ENCODE measurements around the gene SPATA21.
"Not testable (repeated sequence)": the region's sequence is repeated elsewhere in the genome, so short reads cannot be mapped to it uniquely, and the experiment has no call there.

Gene SPATA21

GRCh38 chr1:16436946-16437474, at the start of gene SPATA21:
TSS of gene SPATA21 (minus strand) at chr1:16437424. CDS start at chr1:16431371, 6,053 bp downstream.
- no peak within 1 kb of the TSS for H3K4me3 Mint-ChIP-seq
- no peaks in the 10 kb centered on the region for H3K27me3 Mint-ChIP-seq
- H3K4me1 Mint-ChIP-seq: peaks cover 27% of the 10 kb centered on the region
- H3K27ac Mint-ChIP-seq: no peak within 1 kb of the TSS
- ATAC-seq: no peak
- peaks cover 13% of the 10 kb centered on the region for H3K36me3 Mint-ChIP-seq
- no peaks in the 10 kb centered on the region for H3K9me3 Mint-ChIP-seq

GRCh38 chr1:16487011-16487410, 49.8 kb upstream of the SPATA21 start:
- not testable (repeated sequence) for ATAC-seq, H3K9me3 Mint-ChIP-seq, H3K27ac Mint-ChIP-seq, H3K4me3 Mint-ChIP-seq, H3K4me1 Mint-ChIP-seq, H3K27me3 Mint-ChIP-seq
- peaks cover 26% of the 10 kb centered on the region for H3K36me3 Mint-ChIP-seq

DNA sequence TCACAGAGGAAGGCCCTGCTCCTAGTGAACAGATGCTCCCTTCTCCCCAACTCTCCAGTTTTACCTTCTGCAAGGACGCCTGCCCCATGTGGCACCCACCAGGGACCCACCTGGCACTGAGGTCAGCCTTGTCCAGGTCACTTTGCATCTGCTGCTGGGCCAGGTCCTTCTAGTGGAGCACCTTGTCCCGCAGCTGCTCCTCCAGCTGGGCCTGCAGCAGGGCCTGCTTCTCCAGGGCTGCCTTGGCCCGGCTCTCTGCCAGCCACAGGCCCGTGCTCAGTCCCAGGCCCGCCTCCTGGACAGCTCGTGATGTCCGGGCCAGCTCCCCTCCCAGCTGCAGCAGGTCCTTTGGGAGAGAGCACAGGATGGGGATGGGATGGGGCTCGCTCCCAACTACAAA, 49.1 kb upstream of the SPATA21 start:
- peaks cover 27% of the 10 kb centered on the region for H3K36me3 Mint-ChIP-seq
- not testable (repeated sequence) for H3K4me3 Mint-ChIP-seq, H3K27ac Mint-ChIP-seq, H3K4me1 Mint-ChIP-seq, H3K9me3 Mint-ChIP-seq, H3K27me3 Mint-ChIP-seq, ATAC-seq

DNA sequence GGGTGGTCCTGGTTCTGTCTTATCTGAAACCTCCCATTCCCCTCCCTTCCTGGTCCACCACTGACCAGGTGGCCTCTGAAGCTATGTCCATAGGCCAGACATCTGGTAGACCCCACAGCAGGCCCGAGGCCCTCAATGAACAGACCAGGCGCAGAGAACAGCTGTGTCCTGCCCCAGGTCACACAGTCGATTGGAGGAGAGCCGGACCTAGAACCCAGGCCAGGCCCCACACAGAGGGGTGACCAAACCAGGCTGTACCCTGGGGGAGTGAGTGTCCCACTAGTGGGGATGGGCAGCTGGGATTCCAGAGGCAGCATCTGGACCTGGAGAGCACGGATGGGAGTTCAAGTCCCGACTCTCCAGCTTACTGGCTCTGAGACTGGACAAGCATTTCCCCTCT, 47.7 kb upstream of the SPATA21 start:
- no peak overlapping the region for H3K27ac Mint-ChIP-seq
- peaks cover 36% of the 10 kb centered on the region for H3K36me3 Mint-ChIP-seq
- no peaks in the 10 kb centered on the region for H3K4me1 Mint-ChIP-seq

GRCh38 chr1:16484501-16484835, 47.2 kb upstream of the SPATA21 start:
- Mint-ChIP-seq H3K27me3 (no peaks in the 10 kb centered on the region), H3K4me1 (no peaks in the 10 kb centered on the region), H3K27ac (no peak overlapping the region), H3K4me3 (no peak overlapping the region), H3K36me3 (peaks cover 36% of the 10 kb centered on the region), H3K9me3 (no peaks in the 10 kb centered on the region)
- no peak for ATAC-seq

More for the DNA sequence above, 47.7 kb upstream of the SPATA21 start:
- ATAC-seq: no peak
- Mint-ChIP-seq H3K27me3 (no peaks in the 10 kb centered on the region), H3K9me3 (no peaks in the 10 kb centered on the region), H3K4me3 (no peak overlapping the region)

DNA sequence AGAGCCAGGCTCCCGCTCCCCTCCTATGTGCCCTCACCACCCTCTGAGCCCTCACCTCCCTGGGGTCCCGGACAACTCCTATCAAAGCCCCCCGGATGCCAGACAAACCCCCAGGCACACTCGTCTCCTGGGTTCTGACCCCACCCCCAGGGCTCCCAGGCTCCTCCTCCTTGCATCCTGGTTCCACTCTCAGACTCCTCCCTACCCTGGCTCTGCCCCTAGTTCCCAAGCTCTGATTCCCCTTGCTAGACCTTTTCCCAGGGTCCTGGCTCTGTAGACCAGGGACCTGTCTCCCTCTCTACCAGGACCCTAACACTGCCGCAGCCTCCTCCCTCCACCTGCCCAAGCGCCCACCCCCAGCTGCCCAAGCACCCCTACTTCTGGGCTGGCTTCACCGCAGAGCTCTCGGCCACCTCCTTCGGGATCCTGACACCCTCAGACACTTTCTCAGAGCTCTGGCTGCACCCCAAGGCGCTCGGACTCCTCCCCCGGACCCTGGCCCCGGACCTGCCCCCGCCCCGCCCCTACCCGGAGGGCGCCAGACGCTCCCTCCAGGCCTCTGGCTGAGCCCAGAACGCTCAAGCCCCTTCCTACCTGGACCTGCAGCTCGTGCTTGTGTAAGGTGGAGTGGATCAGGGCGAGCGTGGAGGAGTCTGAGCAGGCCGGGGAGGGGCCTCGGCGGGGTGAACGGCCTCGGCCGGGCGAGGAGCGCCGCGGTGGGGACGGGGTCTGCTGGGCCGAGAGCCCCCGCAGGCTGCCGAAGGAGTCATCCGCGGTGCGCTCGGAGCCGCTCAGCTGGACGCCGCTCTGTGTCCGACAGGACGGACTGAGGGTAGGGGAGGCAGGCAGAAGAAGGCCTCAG, 46.6 kb upstream of the SPATA21 start:
- H3K36me3 Mint-ChIP-seq: peaks cover 36% of the 10 kb centered on the region
- not testable (repeated sequence) for H3K27ac Mint-ChIP-seq, ATAC-seq, H3K9me3 Mint-ChIP-seq, H3K4me1 Mint-ChIP-seq, H3K27me3 Mint-ChIP-seq, H3K4me3 Mint-ChIP-seq

DNA sequence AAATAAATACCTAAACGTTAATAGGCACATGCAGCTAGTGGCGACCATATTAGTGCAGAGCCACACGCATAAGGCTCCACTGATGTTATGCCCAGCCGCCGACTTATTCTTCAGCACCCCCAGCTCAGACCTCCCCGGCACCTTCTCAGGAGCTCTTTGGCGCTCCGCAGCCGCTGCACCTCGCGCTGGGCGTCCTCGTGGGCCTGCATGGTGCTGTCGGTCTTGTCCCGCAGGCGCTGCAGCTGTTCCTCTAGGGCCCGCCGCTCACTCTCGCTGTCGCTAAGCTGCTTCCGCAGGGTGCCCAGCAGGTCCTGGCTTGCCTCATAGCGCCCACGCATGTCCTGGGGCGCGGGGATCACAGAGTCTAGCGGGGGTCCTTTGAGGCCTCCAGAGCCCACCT, 45.9 kb upstream of the SPATA21 start:
- H3K27ac Mint-ChIP-seq, H3K9me3 Mint-ChIP-seq, H3K4me1 Mint-ChIP-seq, H3K4me3 Mint-ChIP-seq, H3K27me3 Mint-ChIP-seq, ATAC-seq: not testable (repeated sequence)
- peaks cover 38% of the 10 kb centered on the region for H3K36me3 Mint-ChIP-seq

DNA sequence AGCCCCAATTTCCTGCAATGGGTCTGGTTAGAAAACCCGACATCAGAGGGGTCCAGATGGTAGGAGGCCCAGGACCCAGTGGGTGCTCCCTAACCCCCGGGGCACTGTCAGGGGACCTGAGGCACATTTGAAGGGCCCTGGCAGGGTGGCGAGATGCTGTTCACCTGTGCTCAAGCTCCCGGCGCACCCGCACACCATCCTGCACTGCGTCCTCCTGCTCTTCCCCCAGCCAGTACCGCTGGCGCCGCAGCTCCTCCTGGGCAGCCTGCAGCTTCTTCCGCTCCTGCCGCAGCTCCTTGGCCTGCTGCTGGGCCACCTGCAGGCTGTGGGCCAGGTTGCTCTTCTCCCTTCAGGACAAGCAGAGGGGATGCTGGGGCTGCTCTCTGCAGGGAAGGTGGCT, 40.9 kb upstream of the SPATA21 start:
- Mint-ChIP-seq H3K27ac (no peak overlapping the region), H3K9me3 (no peaks in the 10 kb centered on the region), H3K27me3 (no peaks in the 10 kb centered on the region), H3K4me1 (no peaks in the 10 kb centered on the region), H3K36me3 (peaks cover 42% of the 10 kb centered on the region), H3K4me3 (no peak overlapping the region)
- ATAC-seq: no peak

DNA sequence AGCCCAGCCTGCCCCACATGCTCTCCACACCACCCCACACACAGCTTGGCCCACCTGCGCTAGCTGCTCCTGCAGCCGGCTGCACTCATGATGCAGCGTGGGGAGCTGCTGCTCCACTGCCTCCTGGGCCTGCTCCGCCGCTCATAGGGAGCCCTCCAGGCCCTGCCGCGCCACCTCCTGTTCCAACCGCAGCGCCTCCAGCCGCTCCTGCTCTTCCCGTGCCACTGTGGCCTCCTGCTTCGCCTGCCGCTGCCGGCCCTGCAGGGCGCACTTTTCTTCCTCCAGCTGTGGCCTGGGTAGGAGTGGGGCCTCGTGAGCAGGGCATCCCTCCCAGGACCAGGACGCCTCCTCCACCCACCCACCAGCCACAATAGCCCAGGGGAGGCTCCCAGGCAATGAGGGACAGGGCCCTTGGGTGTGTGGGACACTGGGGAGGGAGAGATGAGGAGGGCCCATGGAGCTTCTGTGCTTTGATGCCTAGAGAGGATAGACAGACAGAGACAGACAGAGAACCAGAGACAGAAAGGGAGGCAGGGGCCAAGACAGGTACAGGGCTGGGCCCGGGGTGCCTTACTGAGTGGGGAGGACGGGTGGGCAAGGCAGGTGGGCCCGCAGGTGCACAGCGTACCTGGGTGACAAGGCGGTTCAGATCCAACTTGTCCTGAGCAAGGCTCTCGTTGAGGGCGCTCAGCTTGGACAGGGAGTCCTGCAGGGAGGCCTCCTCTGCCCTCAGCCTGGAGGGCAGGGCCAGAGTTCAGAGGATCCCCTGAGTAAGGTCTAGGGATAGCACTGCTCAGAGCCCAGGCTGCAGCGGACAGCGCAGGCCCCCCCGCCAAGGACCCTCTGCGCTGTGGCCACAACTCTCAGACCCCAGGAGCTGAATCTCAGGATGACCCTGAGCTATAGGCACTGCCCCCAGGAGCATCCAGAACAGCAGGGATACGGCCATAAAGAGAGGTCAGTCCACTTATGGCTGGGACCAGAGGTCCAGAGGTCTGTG, 38.8 kb upstream of the SPATA21 start:
- peaks cover 51% of the 10 kb centered on the region for H3K36me3 Mint-ChIP-seq
- H3K27ac Mint-ChIP-seq, H3K4me1 Mint-ChIP-seq, H3K27me3 Mint-ChIP-seq, H3K9me3 Mint-ChIP-seq, H3K4me3 Mint-ChIP-seq: not testable (repeated sequence)
- ATAC-seq: peak; percentile 51

- not testable (repeated sequence) for H3K4me3 Mint-ChIP-seq, H3K27ac Mint-ChIP-seq, H3K4me1 Mint-ChIP-seq, ATAC-seq, H3K9me3 Mint-ChIP-seq, H3K27me3 Mint-ChIP-seq
- H3K36me3 Mint-ChIP-seq: peaks cover 43% of the 10 kb centered on the region
Observed at GRCh38 chr1:16474891-16475290, 37.7 kb upstream of the SPATA21 start.

DNA sequence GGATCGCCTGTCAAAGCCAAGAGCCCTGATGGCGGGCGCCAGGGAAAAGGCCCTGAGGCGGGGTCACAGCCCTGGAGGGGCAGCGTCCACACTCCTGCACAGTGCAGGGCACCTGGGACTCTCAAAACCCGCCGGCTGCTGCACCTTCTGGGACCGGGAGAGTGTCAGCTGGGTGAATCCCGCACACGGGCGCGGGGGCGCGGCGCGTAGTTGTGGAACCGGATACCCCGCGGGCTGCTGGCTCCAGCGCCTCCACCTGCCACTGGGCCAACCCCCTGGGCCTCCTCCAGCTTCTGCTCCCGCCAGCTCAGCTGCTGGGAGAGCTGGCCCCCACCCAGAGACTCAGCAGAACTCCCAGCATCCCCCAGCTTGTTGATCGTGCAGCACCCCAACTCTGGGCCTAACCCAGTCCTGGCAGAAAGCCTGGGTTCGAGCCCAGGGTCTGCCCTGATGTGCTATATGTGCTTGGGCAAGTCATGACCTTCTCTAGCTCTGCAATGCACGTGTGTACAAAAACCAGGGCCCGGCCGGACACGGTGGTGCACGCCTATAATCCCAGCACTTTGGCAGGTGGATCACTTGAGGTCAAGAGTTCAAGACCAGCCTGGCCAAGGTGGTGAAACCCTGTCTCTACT, 37.1 kb upstream of the SPATA21 start:
- Mint-ChIP-seq H3K4me1 (no peaks in the 10 kb centered on the region), H3K4me3 (no peak overlapping the region), H3K27ac (no peak overlapping the region)

DNA sequence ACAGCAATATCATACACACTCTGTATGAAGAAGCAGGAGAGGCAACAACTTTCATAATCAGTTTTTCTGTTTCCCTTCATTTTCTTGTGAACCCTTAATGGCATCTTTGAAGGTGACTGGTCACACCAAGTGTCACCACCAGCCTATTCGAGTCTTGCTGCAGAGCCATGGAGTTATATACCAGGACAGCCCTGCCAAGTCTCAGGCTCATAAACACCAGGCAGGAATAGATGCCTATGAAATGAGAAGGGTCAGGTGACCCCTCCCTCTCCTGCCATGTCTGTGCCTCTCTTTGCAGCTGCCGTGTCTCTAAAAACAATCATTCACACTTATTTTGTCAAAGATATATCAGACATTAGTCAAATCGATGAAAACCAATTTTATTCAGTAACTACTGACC, 31.3 kb upstream of the SPATA21 start:
- Mint-ChIP-seq H3K27ac (no peak overlapping the region), H3K4me1 (no peaks in the 10 kb centered on the region), H3K9me3 (no peaks in the 10 kb centered on the region), H3K4me3 (no peak overlapping the region), H3K27me3 (no peaks in the 10 kb centered on the region), H3K36me3 (peaks cover 57% of the 10 kb centered on the region)
- no peak for ATAC-seq

More for the DNA sequence above, 37.1 kb upstream of the SPATA21 start:
- ATAC-seq: peak; percentile 24
- Mint-ChIP-seq H3K36me3 (peaks cover 43% of the 10 kb centered on the region), H3K27me3 (no peaks in the 10 kb centered on the region), H3K9me3 (no peaks in the 10 kb centered on the region)

- H3K9me3 Mint-ChIP-seq: no peaks in the 10 kb centered on the region
- no peak for ATAC-seq
- peaks cover 54% of the 10 kb centered on the region for H3K36me3 Mint-ChIP-seq
- H3K27ac Mint-ChIP-seq: no peak overlapping the region
- H3K27me3 Mint-ChIP-seq: no peaks in the 10 kb centered on the region
- no peaks in the 10 kb centered on the region for H3K4me1 Mint-ChIP-seq
- H3K4me3 Mint-ChIP-seq: no peak overlapping the region
Observed at GRCh38 chr1:16464917-16465625, 27.8 kb upstream of the SPATA21 start.

DNA sequence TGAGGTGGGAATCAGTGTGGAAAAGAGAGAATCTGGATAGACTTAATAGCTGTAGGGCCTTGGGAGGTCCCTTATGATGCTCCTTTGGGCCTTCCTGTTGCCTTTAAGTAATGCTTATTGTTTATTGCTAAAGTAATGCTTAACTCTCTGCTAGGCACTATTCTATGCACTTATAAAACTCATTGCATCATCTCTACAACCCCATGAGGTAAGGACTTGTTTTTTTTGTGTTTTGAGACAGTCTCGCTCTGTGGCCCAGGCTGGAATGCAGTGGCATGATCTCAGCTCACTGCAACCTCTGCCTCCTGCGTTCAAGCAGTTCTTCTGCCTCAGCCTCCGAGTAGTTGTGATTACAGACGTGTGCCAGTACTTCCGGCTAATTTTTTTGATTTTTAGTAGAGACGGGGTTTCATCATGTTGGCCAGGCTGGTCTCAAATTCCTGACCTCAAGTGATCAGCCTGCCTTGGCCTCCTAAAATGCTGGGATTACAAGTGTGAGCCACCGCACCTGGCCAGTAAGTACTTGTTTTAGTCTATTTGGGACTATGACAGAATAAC, 25.6 kb upstream of the SPATA21 start:
- Mint-ChIP-seq H3K9me3 (no peaks in the 10 kb centered on the region), H3K27ac (no peak overlapping the region), H3K4me1 (no peaks in the 10 kb centered on the region), H3K36me3 (peaks cover 59% of the 10 kb centered on the region), H3K4me3 (no peak overlapping the region), H3K27me3 (no peaks in the 10 kb centered on the region)
- ATAC-seq: no peak
